ENCODE results near the gene CA12.

The CA12 gene

DNA sequence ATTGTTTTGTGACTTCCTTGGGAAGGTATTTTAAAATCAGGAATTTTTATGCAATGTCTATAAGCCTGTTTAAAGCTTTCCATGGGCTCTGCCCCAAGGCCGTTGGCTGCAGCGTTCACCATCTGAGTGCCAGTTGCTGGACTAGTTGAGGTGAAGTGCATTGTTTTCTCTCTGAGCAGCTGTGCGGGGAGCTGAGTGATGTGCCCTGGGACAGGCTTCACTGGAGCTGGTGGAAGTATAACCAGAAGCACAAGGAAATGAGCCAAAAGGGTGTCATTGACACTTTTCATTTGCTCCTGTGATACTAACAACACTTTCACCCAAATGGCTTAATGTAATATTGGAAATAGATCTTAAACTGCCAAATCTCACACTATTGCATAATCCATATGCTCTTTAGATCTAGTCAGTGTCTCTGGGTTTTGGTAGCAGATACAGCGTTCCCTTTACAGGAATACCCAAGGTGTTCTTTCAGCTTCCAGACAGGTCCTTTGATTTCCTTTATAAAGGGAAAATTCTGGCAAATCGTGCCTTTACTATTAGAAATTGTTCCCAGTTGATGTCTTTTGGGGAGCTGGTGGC is 75.1 kb downstream of the CA12 start:
- no peak for DNase-seq (ENCODE audit: low spot score)

DNA sequence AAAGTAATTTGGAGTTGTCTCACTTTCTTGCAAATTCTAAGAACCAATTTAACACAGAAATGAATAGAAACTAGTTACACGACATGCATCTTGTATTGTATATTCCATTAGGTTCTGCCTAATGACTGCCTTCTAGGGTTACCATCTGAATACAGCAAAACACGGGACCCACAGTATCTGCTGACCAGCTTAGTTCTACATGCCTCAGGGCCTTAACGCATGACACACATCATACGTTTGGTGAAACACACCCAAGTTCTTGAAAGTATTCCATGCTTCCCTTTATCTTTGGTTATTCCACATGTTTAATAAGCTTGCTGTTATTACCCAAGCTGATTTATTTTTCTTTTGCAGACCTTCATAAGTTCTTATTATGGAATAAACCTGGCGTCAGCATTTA is 76.4 kb downstream of the CA12 start:
- DNase-seq (ENCODE audit: low spot score) = no peak

- DNase-seq (ENCODE audit: low spot score) = no peak
Observed at GRCh38 chr15:63301088-63301487, 80.6 kb downstream of the CA12 start.

DNA sequence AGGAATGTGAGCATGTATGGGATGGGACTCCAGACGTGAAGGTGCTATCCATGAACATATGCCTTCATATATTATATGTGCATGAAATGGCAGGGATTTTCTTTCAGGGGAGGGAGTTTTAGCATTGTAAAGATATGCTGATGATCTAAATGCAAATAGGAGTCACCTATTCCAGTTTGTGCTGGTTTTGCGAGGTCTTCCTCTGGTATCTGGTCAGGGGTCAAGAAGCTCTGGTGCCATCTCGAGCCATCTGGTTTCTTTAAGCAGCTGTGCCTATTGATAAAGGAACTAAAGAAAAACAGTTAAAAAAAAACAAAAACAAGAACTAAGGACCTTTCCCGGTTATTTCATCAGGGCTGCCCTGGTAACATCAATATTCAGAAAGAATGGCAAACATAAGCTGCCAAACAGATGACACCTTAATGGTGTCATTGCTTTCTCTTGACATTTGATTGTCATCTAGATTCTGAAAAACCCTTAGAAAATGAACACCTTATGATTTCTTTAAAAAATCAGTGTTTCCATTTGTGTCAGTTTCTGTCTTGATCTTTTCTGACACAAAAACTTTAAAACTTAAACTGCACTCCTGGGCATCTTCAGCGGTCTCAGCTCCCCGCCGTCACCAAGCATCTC is 81.6 kb downstream of the CA12 start:
- DNase-seq (ENCODE audit: low spot score) = no peak

DNA sequence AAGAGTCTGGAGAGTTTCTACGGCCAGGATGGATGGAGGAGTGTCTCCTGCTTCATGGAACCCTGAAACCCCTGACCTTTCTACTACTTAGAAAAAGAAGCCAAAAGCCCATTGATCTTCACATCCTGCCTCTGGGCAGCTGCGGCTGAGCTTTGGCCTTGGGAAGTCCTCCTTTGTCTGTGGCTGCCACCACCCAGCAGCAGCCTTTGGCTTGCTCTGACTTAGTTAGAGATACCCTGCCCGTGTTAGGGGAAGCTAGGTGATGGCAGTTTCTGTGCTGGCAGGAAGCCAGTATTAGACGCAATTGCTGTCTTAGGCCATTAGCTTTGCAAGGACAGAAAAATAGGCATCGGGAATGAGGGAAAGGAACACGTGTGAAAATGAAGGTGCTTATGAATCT is 85.5 kb downstream of the CA12 start:
- DNase-seq (ENCODE audit: low spot score) = no peak

DNA sequence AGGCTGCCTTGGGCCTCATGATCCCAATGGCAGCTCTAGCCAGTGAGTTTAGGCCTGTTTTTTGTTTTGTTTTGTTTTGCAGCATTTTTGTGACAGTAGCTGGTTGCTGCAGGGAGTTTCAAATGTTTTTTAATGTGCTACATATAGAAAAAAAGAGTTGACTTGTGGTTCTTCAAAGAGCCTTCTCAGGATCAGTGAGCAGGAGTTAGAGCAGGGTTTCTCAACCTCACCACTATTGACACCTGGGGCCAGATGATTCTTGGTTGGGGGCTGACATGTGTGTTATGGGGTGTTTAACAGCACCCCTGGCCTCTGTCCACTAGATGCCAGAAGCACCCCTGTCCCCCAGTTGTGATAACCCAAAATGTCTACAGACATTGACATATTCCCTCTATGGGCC is 86.3 kb downstream of the CA12 start:
- no peak for DNase-seq (ENCODE audit: low spot score)

DNA sequence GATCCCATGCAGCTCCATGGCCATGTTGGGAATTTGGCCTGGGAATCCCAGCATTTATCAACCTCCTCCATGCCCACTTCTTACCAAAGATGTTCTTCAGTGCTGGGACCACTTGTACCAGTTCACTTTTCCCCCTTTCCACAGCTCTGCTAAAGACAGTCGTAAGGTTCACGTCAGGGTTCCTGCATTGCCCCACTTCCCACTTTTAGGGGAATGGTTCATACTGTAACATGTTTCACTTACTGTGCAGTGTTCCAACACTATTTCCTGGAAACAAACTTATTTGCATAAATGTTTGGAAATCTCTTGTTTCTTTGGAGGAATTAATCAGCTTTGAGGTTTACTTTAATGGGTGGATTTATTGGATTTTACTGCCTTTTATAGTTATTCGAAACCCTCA is 87.3 kb downstream of the CA12 start:
- no peak for DNase-seq (ENCODE audit: low spot score)

DNA sequence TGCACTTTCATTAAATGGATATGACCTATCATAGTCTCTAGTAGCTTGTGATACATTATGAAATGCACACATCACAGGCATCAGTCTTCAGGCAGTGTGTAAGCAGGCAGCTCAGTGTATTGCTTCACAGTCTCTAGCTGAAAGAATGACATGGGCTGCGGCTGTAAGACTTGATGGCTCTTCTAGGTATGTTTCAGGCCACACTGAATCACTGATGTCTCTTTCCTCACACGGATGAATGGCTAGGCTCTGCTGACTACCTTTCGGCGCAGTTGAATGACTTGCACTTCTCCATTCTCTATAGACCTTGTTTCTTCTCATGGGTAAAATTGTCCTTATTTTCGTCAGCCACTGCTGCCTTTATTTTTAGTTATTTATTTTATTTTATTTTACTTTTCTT is 88.9 kb downstream of the CA12 start:
- no peak for DNase-seq (ENCODE audit: low spot score)

DNA sequence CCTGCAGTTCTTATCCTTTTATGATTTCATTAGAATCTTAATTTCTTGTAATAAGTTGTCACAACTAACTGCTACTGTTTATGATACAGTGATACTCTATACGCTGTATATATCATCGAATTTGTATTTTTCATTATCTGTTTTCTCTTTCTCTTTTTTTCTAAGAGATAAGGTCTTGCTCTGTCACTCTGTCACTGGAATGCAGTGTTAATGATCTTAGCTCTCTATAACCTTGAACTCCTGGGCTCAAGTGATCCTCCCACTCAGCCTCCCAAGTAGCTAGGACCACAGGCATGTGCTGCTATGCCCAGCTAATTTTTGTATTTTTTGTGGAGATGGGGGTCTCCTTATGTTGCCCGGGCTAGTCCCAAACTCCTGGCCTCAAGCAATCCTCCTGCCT is 89.4 kb downstream of the CA12 start:
- no peak for DNase-seq (ENCODE audit: low spot score)

- DNase-seq (ENCODE audit: low spot score) = no peak
Observed at GRCh38 chr15:63291507-63291906, 90.1 kb downstream of the CA12 start.

DNA sequence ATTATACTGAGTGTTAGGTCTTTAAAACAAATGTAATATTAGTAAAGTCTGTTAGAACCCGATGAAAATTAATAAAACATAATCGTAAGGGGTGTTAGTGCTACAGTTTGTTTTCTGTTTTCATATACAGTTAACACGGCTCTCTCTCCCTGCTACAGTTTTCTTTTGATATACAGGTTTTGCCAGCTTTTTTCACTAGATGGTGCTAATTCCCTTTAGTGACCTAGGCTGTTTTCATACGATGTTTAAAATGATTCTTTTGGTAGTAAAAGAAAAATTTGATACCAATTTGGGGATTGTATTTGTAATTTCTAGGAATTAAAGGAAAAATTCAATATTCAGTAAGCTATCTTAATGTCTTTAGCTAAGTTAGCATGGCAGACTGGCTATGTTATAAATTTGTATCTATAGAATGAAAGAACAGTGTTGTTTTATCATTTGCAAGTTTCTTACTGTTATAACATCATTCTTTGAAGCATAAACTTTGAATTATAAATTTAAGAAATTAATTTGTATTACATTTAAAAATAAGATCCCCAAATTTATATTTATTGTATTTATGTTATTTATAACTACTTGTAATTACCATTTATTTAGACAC is 92.8 kb downstream of the CA12 start:
- peak; percentile 39 for DNase-seq (ENCODE audit: low spot score)

GRCh38 chr15:63288342-63288741 is 93.3 kb downstream of the CA12 start:
- DNase-seq (ENCODE audit: low spot score) = no peak

DNA sequence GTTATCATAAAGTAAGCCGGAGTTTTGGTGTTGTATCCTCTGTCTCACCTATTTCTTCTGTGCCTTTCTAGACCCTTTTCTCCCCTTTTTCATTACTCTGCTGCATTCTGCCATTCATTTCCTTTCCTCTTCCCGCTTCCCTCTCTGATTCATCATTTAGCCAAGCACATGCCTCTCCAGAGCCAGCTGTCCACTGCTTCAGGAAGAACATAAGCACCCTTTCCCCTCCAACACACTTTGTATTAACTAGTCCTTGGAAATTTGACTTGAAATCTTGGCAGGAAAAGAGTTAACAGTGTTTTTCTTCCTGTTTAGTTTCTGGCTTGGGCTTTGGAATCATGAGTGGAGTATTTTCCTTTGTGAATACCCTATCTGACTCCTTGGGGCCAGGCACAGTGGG is 94.5 kb downstream of the CA12 start:
- DNase-seq (ENCODE audit: low spot score) = no peak

- no peak for DNase-seq (ENCODE audit: low spot score)
Observed at GRCh38 chr15:63284335-63284734, 97.3 kb downstream of the CA12 start.

- no peak for DNase-seq (ENCODE audit: low spot score)
Observed at GRCh38 chr15:63283126-63283525, 98.5 kb downstream of the CA12 start.

GRCh38 chr15:63277893-63278456 is 103.7 kb downstream of the CA12 start:
- DNase-seq (ENCODE audit: low spot score) = peak; percentile 27

DNA sequence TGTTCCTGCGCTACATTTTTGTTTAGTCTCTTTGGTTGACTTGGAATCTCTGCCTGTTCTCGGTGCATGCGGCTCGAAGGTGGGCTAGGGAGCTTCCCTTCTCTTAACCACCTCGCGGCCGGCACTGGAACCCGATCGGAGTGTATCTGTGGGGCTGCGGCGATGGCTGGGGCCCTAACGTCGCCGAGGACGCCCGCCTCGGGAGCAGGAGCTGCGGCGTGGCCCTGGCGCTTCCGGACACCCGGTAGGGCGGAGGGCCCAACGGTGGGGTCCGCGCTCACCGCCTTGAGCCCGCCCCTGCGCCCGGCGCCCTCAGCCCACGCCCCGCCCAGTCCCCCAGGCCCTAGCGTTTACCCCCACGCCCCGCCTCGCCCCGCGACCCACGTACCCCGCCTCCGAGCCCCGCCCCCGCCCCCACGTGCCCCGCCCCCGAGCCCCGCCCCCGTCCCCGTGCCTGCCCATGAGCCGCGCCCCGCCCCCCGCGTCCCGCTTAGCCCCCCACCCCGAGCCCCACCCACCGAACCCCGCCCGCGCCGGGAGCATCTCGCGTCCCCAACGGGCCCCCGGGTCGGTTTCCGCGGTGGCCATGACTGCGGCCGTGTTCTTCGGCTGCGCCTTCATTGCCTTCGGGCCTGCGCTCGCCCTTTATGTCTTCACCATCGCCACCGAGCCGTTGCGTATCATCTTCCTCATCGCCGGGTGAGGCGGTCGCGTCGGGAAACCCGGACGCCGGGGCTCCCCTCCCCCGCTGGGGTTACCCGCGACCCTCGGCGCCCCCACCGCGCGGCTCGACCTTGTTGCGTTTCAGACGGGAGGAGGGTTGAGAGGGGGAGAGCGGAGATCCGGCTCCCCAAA is 104.4 kb downstream of the CA12 start, which contains the start of gene APH1B:
Gene APH1B, plus strand, starts transcription at position 568 of the 855 bp plus-strand sequence. Its CDS starts 19 bp downstream, at position 587.
- DNase-seq (ENCODE audit: low spot score) = peak; percentile 75

DNA sequence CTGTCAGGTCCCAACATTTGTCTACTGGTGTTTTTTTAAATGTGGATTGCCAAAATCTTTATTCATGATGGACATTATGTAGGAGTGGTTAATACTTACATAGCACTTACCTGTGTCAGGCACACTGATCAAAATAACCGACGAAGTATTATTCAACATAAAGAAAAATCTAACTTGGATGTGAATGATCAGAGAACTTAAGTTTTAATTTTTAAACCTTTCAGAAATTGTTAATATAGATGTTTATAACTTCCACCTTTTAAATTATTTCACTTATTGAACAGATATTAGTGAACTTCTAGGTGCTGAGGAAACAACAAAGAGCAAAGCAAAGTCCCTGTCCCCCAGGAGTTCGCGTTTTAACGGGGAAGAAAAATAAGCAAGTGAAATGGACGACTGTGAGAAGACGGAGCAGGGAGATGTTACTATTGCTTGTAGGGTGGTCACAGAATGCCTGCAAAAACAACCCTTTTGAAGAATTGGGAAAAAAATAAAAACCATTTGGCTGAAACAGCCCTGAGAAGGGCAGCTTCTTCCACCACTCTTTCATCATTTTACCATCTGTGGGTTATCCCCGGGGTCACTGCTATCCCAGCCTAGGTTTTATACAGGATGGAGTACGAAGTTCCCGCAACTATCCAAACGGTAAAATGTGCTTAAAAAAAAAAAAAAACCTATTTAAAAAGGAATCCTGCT is 105.2 kb downstream of the CA12 start:
- DNase-seq (ENCODE audit: low spot score) = no peak

DNA sequence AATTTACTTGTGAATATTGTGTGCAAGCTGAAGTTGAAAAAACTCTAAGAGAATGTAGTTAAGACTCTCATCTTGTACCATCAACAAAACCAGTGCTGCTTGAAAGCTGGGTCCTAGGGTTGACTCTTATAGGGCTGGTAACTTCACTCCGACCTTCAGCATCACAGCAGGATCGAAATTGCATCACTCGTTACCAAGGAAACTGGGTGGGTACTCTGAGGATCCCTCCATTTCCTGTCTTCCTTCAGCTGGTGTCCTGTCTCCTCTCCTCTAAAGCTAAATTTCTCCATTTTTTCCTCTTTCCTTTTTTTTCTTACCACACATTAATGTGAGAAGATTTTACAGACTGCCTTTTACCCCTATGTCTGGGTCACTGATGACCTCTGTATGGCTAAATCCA is 107.2 kb downstream of the CA12 start:
- no peak for DNase-seq (ENCODE audit: low spot score)

Measured in putamen (tissue), 1 donor.